ENCODE measurements around the gene ZNF85.

- no peak for TF ChIP-seq POLR2AphosphoS5 (IDR thresholded peaks at IDR 0.05)
- no peak for TF ChIP-seq CTCF (IDR thresholded peaks at IDR 0.05)
Measured at GRCh38 chr19:20968092-20968491, 45.0 kb downstream of the ZNF85 start.

All from suprapubic skin (tissue), 3 donors.